Kidney epithelial cell (primary cell): Measurements from ENCODE around the gene SRPK1. TPM values are rescaled to one million over a fixed set of nuclear protein-coding genes. Genes with fewer than 3 reads are reported as not detected.

ENCODE experiments used
- DNase-seq: peaks from one replicate; pipeline ENCODE4 v3.0.0-alpha.2; 2010; ENCODE audit warnings: low read depth
- H3K27me3 ChIP-seq: 2 replicates; pipeline ENCODE4 v1.6.0; 2011; ENCODE audit warnings: low read length; ENCODE audit not compliant: control insufficient read depth, insufficient read depth
- H3K36me3 ChIP-seq: 2 replicates; pipeline ENCODE4 v1.5.1; 2011; ENCODE audit warnings: low read length; ENCODE audit not compliant: control insufficient read depth, insufficient read depth
- H3K4me3 ChIP-seq: 2 replicates; pipeline ENCODE4 v1.5.1; 2011; ENCODE audit warnings: low read depth, mild to moderate bottlenecking, control low read depth, low read length
- total RNA-seq: library from RNA; depleted of rRNA; stranded (reverse); fragments of >200 nt; gene quantifications from 2 replicates; pipeline ENCODE4 v1.2.3, GENCODE V29; 2015
- TF ChIP-seq, protein P1 (sequence below): IDR thresholded peaks from 2 replicates; pipeline ENCODE4 v1.5.1; 2011; ENCODE audit warnings: mild to moderate bottlenecking, moderate library complexity, low read length, control low read depth, inconsistent platforms; ENCODE audit not compliant: insufficient read depth, poor library complexity, severe bottlenecking

Gene SRPK1
- total RNA-seq, 1 donor from 2014 or later: 88.8 TPM

DNA sequence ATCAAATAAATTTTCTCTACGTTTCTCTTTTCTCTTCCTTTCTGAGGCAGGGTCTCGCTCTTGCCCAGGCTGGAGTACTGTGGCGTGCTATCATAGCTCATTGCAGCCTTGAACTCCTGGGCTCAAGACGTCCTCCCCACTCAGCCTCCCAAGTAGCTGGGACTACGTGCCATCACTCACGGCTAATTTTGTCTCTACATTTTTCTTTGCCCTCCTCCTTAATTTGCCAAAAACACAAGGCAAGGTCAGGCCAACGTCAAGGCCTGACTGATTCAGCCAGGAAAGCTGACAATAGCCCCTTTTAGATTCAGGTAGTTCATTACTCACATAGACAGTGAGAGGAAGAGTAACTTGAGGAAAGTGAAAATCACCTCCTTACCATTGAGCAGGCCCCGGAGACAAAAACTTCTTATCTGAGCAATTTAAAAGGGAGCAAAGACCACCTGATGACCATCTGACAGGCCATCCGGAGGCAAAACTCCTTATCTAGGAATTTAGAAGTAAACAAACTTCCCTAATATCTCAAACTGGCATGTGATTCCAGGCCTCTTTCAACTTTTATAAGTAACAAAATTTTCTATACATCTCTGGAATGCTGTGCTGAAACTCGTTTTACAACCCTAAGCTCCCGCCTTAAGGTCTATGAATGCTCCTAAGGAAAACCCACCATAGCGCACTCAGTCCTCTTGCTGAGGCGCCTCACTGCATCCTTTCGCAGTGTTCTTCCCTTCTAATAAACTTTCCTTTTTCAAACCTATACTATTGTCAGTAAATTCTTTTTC, 42.1 kb upstream of the SRPK1 start:
- no peaks in the 10 kb centered on the region for H3K36me3 ChIP-seq
- no peak for DNase-seq
- TF ChIP-seq, protein P1, sequence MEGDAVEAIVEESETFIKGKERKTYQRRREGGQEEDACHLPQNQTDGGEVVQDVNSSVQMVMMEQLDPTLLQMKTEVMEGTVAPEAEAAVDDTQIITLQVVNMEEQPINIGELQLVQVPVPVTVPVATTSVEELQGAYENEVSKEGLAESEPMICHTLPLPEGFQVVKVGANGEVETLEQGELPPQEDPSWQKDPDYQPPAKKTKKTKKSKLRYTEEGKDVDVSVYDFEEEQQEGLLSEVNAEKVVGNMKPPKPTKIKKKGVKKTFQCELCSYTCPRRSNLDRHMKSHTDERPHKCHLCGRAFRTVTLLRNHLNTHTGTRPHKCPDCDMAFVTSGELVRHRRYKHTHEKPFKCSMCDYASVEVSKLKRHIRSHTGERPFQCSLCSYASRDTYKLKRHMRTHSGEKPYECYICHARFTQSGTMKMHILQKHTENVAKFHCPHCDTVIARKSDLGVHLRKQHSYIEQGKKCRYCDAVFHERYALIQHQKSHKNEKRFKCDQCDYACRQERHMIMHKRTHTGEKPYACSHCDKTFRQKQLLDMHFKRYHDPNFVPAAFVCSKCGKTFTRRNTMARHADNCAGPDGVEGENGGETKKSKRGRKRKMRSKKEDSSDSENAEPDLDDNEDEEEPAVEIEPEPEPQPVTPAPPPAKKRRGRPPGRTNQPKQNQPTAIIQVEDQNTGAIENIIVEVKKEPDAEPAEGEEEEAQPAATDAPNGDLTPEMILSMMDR: no peak
- no peaks in the 10 kb centered on the region for H3K27me3 ChIP-seq
- no peak overlapping the region for H3K4me3 ChIP-seq

DNA sequence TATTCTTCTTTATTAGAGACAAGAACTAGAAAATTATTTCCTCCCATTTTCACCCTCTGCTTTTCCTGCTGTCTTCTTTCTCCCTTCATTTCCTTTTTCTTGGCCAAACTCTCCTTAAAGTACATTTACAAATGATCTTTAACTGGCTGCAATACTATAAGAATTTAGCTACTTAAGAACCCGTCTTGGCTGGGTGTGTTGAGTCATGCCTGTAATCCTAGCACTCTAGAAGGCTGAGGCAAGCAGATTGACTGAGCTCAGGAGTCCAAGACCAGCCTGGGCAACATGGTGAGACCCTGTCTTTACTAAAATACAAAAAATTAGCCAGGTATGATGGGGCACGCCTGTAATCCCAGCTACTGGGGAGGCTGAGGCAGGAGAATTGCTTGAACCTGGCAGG, 39.3 kb upstream of the SRPK1 start:
- Histone ChIP-seq H3K4me3 (no peak overlapping the region), H3K27me3 (no peaks in the 10 kb centered on the region), H3K36me3 (no peaks in the 10 kb centered on the region)
- TF ChIP-seq, protein P1: no peak
- no peak for DNase-seq

DNA sequence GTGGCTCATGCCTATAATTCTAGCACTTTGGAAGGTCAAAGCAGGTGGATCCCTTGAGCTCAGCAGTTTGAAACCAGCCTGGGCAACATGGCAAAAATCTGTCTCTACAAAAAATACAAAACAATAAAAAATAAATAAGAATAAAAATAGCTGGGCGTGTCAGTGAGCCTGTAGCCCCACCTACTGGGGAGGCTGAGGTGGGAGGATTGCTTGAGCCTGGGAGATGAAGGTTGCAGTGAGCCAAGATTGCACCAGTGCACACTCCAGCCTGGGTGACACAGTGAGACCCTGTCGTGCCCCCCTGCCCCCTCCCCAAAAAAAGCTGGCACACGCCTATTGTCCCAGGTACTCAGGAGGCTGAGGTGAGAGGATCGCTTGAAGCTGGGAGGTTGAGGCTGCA, 35.1 kb upstream of the SRPK1 start:
- DNase-seq: no peak
- no peak overlapping the region for H3K4me3 ChIP-seq
- no peaks in the 10 kb centered on the region for H3K27me3 ChIP-seq
- TF ChIP-seq, protein P1: peak; percentile 20
- no peaks in the 10 kb centered on the region for H3K36me3 ChIP-seq

DNA sequence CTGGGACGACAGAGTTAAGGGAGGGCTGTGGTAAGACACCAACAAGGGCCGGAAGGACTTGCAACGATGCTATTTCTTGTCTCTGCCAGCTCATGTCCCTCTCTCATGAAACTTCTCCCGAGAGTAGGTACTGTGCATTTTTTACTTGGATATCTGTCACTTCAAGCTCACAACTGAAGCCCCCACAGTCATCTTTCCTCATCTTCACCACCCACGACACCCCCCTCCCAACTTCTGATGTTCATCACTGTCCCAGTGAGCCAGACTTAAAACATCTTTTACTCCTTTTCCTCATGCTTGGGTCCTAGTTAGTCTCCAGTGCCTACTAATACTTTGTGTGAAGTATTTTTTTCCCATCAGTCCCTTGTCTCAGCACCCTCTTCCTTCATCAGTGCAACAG, 34.6 kb upstream of the SRPK1 start:
- Histone ChIP-seq H3K36me3 (no peaks in the 10 kb centered on the region), H3K4me3 (no peak overlapping the region), H3K27me3 (no peaks in the 10 kb centered on the region)
- TF ChIP-seq, protein P1: no peak
- no peak for DNase-seq

DNA sequence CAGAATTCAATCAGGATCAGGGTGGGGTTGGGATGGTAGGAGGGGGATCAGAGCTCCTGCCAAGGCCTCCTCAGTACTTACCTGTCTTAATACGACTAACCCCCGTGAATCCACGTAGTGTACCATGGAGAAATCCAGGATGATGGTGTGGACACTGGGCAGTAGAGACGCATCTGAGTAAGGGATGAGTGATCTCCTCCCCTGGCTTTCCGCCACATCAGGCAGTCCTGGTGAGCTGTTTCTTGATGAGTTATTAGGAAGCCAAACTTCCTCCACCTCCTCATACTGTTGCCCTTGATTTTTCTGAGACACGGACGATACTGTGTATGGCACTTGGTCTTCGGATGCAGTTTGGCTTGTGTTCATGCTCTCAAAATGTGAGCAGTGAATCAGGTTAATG, 34.2 kb upstream of the SRPK1 start:
- TF ChIP-seq, protein P1: no peak
- no peak for DNase-seq
- Histone ChIP-seq H3K27me3 (no peaks in the 10 kb centered on the region), H3K4me3 (no peak overlapping the region), H3K36me3 (no peaks in the 10 kb centered on the region)

DNA sequence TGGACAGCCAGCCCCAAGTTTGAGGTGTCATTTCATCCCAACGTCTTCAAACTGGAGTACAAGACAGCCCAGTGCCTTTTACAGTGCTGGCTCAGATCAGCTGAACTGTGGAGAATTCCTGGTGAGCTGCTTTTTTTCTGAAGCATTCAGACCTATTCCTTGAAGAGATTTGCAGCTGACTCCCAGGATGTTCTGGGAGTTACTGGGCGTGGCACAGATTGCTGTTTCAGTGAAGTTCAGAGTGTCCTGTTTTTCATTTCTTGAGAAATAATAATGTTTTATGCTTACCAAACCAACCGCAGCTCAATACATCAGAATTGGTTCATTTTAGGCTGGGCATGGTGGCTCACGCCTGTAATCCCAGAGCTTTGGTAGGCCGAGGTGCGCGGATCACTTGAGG, 33.4 kb upstream of the SRPK1 start:
- Histone ChIP-seq H3K36me3 (no peaks in the 10 kb centered on the region), H3K4me3 (no peak overlapping the region), H3K27me3 (no peaks in the 10 kb centered on the region)
- no peak for DNase-seq
- TF ChIP-seq, protein P1: no peak
